Stimulated activated CD8-positive, alpha-beta memory T cell treated with anti-CD3 and anti-CD28 coated beads, Interleukin-4, amount 100 ng/mL, for 24 hours (primary cell): ENCODE results near the gene PGR.

Experiments
- DNase-seq: peaks from one replicate; pipeline ENCODE4 v3.0.0-alpha.2; 2020; ENCODE audit warnings: low read depth

Gene PGR

GRCh38 chr11:101010899-101011298 is 118.7 kb downstream of the PGR start:
- DNase-seq: no peak

- DNase-seq: no peak
These were observed 119.9 kb downstream of the PGR start for GRCh38 chr11:101009690-101010055.

DNA sequence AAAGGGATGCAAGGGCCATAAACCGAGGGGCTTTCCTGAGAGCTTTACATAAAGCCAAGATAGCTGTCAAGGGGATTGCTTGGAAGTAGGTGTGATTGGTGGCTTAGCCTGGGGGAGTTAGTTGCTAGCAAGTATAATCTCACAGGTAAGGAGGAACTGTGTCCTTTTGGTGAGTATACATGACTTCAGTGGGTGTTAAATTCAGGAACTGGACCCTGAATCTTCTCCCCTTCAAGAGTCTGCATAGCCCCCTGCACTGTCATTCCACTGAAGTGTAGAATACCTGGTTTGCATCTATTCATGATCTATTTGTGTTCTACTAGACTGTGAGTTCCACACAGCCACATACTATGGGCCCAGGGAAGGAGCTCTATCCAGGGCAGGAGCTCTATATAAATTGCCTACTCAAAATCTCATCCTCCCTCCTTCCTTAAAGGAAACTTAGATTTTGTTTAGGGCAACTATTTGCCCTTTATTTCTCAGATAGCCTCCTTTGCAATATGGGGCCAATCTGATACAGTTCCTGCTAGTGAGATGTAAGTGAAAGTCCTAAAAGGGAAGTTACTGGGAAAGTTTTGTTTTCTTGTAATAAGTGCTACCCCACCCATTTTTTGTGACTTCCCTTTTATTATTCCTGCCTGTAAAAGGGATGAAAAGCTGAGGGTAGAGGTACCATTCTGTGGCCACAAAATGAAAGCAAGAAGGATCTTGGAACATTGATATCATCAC is 120.5 kb downstream of the PGR start:
- no peak for DNase-seq

DNA sequence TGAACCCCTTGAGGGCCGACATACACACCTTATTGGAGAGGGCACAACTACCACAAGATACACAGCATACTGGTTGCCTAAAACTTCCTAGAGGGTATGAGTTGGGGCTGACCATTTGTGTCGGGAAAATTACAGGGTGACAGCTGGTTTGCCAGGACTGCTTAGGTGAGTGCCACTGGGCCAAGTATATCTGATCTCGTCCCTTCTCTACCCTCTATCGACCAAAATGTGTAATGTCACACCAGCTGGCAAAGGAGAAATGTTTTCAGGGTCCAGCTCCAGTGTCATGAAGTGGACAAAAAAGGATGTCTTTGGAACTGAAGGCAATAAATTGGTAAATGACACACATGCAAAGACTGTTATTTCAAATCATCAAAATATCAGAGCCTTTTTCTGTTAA is 126.1 kb downstream of the PGR start:
- no peak for DNase-seq

DNA sequence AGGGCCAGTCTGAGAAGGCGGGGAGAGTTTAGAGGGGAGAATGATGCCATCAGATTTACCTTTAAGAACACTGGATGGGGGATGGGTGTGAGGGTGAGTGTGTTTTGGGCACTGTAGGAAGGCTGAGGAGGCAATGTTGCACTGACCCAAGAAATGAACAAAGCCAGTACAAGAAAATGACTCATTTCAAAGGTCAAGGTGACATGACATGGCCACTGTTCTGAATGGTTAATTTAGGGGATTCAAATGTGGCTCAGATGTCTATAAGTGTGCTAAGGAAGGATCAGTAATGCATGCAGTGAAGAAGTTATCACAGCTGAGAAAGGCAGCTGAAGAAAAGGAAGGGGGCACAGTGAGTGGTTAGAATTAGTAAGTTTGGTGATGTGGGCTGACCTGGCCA is 129.9 kb downstream of the PGR start:
- no peak for DNase-seq

DNA sequence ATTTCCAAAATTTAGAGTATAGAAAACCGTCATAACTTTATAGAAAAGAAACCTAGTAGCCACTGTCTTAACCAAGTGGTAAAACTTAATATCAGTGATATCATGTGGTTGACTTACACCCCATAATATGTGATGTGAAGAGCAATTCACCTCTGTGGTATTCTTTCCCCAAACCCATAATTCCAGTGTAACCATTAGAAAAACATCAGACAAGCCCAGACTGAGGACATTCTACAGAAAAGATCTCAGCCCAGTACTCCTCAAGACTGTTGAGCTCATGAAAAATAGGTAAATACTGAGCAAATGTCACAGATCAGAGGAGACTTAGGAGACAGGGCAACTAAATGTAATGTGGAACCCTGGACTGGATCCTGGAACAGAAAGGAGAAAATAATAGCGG is 134.6 kb downstream of the PGR start:
- no peak for DNase-seq

- no peak for DNase-seq
These were observed 138.1 kb downstream of the PGR start for GRCh38 chr11:100991541-100991940.

GRCh38 chr11:100990931-100991330 is 138.7 kb downstream of the PGR start:
- no peak for DNase-seq

- DNase-seq: no peak
These were observed 144.9 kb downstream of the PGR start for GRCh38 chr11:100984668-100985067.

GRCh38 chr11:100981196-100981824 is 148.3 kb downstream of the PGR start:
- no peak for DNase-seq

- no peak for DNase-seq
These were observed 149.5 kb downstream of the PGR start for GRCh38 chr11:100980156-100980555.
